ENCODE results near the gene SLCO2A1.

SLCO2A1 gene

GRCh38 chr3:133999891-134000685 is 29.6 kb downstream of the SLCO2A1 start:
- DNase-seq (ENCODE audit: low read depth), result no peak

- DNase-seq (ENCODE audit: low read depth), result no peak
These were observed 31.0 kb downstream of the SLCO2A1 start for GRCh38 chr3:133998691-133999241.

GRCh38 chr3:133997871-133998635 is 31.7 kb downstream of the SLCO2A1 start:
- no peak for DNase-seq (ENCODE audit: low read depth)

GRCh38 chr3:133996996-133997395 is 32.7 kb downstream of the SLCO2A1 start:
- no peak for DNase-seq (ENCODE audit: low read depth)

- DNase-seq (ENCODE audit: low read depth), result no peak
These were observed 33.5 kb downstream of the SLCO2A1 start for GRCh38 chr3:133996251-133996661.

- DNase-seq (ENCODE audit: low read depth), result no peak
These were observed 34.5 kb downstream of the SLCO2A1 start for GRCh38 chr3:133995264-133995663.

GRCh38 chr3:133994166-133994890 is 35.4 kb downstream of the SLCO2A1 start:
- no peak for DNase-seq (ENCODE audit: low read depth)

GRCh38 chr3:133992951-133993620 is 36.6 kb downstream of the SLCO2A1 start:
- DNase-seq (ENCODE audit: low read depth), result no peak

- no peak for DNase-seq (ENCODE audit: low read depth)
These were observed 37.3 kb downstream of the SLCO2A1 start for GRCh38 chr3:133992381-133992780.

- DNase-seq (ENCODE audit: low read depth), result no peak
These were observed 38.1 kb downstream of the SLCO2A1 start for GRCh38 chr3:133991637-133992036.

GRCh38 chr3:133991209-133991608 is 38.5 kb downstream of the SLCO2A1 start:
- DNase-seq (ENCODE audit: low read depth), result no peak

GRCh38 chr3:133989936-133990702 is 39.6 kb downstream of the SLCO2A1 start:
- no peak for DNase-seq (ENCODE audit: low read depth)

- no peak for DNase-seq (ENCODE audit: low read depth)
These were observed 41.0 kb downstream of the SLCO2A1 start for GRCh38 chr3:133988631-133989161.

GRCh38 chr3:133987948-133988484 is 41.7 kb downstream of the SLCO2A1 start:
- no peak for DNase-seq (ENCODE audit: low read depth)

GRCh38 chr3:133987136-133987535 is 42.6 kb downstream of the SLCO2A1 start:
- no peak for DNase-seq (ENCODE audit: low read depth)

- no peak for DNase-seq (ENCODE audit: low read depth)
These were observed 43.4 kb downstream of the SLCO2A1 start for GRCh38 chr3:133986311-133986710.

GRCh38 chr3:133984975-133985374 is 44.8 kb downstream of the SLCO2A1 start:
- no peak for DNase-seq (ENCODE audit: low read depth)

- DNase-seq (ENCODE audit: low read depth), result no peak
These were observed 45.9 kb downstream of the SLCO2A1 start for GRCh38 chr3:133983576-133984560.

GRCh38 chr3:133983126-133983525 is 46.6 kb downstream of the SLCO2A1 start:
- no peak for DNase-seq (ENCODE audit: low read depth)
